Erythroblast (primary cell): ENCODE measurements around the gene XIRP2.
"Not testable (repeated sequence)": the region's sequence is repeated elsewhere in the genome, so short reads cannot be mapped to it uniquely, and the experiment has no call there.

Experiments used
- DNase-seq, 2 experiments: peaks; one replicate each; lab custom pipeline; 2025; lab: John Stamatoyannopoulos, UW
- GATA1 ChIP-seq: IDR thresholded peaks from 2 replicates; pipeline ENCODE4 v1.6.1; 2011; ENCODE audit warnings: low read depth, mild to moderate bottlenecking, control low read depth, low read length, moderate library complexity
- POLR2A ChIP-seq: IDR thresholded peaks from 2 replicates; pipeline ENCODE4 v1.6.1; 2011; ENCODE audit warnings: mild to moderate bottlenecking, low read length

Gene XIRP2

DNA sequence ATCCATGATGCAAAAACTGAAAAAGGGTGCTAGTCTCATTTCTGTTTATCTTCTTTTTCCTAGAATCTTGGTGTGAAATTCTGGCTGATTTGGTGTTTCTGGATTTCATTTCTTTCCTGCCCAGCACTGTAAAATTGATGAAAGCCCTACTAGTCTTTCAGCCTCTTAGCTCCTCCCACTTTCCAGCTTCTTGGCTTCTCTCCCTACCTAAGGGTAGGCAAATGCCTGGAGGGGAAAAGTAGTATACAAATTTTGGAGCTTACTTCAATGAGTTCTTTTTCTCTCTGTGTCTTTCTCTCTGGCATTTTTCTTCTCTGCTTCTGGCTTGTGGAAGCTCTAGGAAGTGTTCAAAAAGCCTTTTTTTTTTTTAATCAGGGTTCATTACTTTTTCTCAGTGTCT, 160.5 kb downstream of the XIRP2 start:
- TF ChIP-seq GATA1 (no peak), POLR2A (no peak)
- DNase-seq, result no peak

DNA sequence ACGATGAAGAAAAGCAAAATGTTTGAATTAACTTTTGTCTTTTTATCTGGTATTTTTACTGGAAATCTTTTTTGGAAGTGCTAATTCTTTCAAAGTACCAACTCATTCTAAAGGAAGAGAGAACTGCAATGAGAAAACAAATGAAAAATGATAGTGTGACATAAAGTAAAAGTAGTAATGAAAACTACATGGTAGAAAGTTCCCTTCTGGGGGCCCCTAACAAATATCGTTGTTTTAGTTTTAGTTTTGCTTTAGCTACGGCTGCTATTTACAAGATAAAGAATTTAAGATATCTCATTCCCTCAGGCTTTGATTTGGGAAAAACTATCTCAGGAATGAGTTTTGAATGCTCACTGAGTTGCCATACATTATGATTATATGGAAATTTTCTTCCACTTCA, 161.4 kb downstream of the XIRP2 start:
- no peak for DNase-seq
- TF ChIP-seq POLR2A (no peak), GATA1 (no peak)

DNA sequence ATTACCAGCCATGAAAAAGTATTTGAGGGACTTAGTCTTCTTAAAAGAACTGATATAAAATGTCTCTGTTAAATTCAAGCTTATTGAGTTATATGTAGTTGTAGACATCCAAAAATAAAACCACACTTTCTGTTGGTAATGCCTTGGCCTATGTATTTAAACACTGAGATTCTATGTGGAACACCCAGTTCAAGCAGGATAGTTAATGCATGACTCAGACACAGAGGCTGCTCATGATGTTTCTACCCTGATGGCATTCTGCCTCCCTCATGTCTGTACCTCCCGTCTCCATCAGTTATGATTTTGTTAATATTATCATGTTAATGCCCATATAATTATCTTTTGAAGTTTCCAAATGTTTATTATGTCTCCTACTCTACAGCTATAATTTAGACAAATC, 164.5 kb downstream of the XIRP2 start:
- no peak for TF ChIP-seq POLR2A
- TF ChIP-seq GATA1, result no peak
- DNase-seq, result no peak

DNA sequence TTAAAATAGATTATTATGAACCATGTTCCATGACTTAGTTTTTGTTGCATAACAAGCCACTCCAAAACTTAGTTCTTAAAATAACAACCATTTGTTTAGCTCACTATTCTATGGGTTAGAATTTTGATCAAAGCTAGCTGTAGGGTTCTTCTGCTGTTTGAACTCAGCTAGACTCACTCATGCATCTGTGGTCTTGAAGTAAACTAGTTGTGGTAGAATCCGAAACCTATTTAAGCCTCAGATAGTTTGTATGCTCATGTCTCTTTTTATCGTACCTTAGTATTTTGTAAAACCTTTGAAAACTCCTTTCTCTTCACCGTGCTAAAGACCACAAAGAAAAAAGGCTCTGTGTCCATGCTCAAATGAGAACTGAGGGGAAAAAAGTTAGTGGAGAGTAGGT, 166.6 kb downstream of the XIRP2 start:
- no peak for DNase-seq
- TF ChIP-seq GATA1 (no peak), POLR2A (no peak)

DNA sequence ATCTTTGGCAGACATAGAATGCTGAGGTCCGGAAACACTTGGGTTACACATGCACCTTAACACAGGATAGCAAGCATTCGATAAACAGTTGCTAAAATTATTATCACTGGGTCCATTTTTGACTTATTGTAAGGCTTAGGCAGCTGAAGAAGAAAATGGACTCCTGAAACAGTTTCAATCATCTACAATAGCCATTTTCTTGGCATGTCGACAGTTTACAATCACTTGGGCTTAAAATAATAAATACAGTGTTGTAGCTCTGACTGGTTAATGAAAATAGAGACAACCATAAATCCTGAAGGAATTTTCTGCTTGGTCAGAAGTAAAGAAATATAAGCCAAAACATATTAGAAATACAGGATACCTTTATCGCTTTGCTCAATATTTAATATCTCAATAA, 169.2 kb downstream of the XIRP2 start:
- no peak for DNase-seq
- no peak for TF ChIP-seq POLR2A
- TF ChIP-seq GATA1, result no peak

DNA sequence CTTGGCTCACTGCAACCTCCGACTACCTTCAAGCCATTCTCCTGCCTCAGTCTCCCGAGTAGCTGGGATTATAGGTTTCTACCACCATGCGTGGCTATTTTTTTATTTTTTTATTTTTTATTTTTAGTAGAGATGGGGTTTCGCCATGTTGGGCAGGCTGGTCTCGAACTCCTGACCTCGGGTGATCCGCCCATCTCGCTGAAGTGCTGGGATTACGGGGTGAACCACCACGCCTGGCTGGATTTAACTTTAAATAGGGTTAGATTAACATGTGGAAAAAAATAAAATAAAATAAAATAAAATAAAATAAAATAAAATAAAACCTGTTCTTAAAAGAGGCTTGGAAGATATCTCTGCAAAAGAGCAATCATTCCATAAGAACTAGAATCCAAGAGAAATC, 170.9 kb downstream of the XIRP2 start:
- no peak for DNase-seq
- TF ChIP-seq GATA1 (no peak), POLR2A (no peak)

DNA sequence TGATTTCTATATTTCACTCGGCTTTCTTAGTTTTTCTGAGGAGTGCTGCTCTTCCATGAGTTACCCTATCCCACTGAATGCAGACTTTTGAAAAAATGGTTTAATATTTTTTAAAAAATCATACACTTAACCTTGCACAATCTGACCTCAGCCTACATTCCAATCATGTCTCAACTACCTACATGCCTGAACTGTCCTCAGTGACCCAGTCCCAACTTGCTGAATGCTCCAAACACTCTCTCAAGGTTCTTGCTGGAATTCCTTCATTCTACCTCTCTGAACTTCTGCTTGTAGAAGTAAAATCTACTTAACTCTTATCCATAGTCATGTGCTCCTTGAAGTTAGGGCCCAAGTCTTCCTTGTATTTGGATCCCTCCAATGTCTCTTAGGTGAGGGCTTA, 181.6 kb downstream of the XIRP2 start:
- no peak for DNase-seq

DNA sequence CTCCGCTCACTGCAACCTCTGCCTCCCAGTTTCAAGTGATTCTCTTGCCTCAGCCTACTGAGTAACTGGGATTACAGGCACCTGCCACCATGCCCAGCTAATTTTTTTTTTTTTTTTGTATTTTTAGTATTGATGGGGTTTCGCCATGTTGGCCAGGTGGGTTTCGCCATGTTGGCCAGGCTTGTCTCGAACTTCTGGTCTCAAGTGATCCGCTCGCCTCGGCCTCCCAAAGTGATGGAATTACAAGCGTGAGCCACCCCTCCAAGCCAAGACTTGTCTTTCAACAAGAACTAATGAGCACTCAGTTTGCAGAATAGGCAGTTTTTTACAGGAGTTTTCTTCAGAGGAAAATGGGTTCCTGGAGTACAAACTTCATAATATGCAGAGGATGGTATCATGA, 187.4 kb downstream of the XIRP2 start:
- not testable (repeated sequence) for DNase-seq

More for the DNA sequence above, 181.6 kb downstream of the XIRP2 start:
- no peak for TF ChIP-seq GATA1
- no peak for TF ChIP-seq POLR2A

DNA sequence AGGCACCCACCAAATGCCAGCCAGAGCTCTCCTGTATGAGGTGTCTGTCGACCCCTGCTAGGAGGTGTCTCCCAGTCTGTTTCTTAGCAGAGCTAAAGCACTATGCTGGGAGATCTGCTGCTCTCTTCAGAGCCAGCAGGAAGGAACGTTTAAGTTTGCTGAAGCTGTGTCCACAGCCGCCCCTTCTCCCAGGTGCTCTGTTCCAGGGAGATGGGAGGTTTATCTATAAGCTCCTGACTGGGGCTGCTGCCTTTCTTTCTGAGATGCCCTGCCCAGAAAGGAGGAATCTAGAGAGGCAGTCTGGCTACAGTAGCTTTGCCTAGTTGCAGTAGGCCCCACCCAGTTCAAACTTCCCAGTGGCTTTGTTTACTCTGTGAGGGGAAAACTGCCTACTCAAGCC, 210.7 kb downstream of the XIRP2 start:
- not testable (repeated sequence) for DNase-seq

DNA sequence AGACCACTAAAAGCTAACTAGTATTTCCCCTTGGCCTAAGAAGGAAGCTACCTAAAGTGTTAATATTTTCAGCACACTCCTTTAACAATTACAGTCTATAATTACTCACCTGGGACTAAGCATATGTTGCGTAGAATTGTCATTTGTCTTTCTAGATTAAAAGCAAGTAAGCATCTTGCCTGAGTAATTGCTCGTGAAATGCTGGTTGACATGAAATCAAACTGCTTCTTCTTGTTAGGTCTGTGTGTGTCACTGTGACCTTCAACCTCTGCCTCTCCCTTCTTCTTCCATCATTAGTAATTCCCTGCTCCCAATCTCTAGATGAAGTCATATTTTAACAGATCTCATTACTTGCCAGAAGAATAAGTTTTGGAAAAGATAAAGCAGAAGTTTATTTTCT, 212.2 kb downstream of the XIRP2 start:
- no peak for DNase-seq
- TF ChIP-seq GATA1 (no peak), POLR2A (no peak)

DNA sequence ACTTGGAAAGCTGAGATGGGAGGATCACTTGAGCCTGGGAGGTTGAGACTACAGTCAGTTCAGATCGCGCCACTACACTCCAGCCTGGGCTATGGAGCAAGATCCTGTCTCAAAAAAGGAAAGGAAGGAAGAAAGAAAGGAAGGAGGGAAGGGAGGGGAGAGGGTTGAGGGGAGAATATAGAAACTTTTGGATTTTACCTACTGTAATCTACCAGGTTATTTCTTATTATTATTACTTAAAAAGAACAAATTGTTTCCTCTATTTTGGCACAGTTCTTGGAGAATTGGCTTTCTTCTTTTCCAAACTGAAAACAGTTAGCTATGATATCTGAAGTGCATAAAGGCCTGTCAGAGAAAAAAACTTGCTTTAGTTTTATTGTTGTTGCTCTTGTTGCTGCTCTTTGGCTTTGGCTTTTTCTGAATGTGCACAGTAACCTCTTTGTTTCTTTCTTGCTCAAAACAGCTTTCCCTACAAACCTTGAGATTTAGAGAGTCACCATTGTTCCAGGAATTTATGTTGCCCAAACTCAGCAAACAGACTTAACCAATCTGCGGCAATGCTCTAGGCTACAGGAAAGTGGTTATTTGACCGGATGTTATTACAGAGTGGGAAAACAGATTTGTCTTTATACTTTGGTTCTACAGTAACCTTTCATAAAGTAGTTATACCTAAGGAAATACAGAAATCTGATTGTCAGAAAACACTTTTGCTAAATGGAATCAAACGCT, 214.9 kb downstream of the XIRP2 start:
- no peak for DNase-seq
- no peak for TF ChIP-seq POLR2A
- no peak for TF ChIP-seq GATA1

DNA sequence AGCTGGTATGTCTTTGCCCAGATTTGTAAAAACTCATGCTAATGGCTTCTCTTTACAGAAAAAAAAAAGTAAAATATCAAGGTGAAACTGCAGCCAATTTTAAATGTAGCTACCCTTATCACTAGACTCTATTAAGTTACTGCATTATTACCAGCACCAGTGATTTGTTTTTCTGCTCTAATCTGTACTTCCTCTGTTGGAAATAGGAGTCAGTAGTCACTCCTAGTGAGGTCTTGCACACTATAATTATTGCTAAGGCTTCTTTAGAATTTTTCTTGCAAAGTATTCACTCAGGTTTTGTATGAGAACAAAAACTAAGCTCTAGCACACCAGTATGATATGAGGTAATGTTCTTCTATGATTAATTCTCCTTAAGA, 215.5 kb downstream of the XIRP2 start:
- DNase-seq, result no peak
- no peak for TF ChIP-seq POLR2A

DNA sequence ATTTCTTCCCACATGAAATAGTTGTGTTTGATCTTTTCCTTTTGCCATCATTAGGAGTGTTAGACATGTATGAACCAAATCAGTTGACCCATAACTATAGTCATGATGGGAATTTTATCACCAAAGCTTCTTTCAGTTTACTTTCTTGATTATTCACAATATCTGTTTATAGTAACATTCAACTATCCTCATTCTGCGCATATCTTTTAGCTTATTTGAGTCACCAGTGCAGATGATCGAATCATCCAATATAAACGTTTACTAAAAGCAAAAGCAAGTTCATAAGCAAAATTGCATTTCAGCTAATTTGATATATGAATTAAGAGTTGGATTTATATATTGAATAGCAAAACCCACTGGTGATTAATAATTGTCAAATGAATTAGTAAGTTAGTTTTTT, 216.4 kb downstream of the XIRP2 start:
- TF ChIP-seq GATA1 (no peak), POLR2A (no peak)
- DNase-seq, result no peak

DNA sequence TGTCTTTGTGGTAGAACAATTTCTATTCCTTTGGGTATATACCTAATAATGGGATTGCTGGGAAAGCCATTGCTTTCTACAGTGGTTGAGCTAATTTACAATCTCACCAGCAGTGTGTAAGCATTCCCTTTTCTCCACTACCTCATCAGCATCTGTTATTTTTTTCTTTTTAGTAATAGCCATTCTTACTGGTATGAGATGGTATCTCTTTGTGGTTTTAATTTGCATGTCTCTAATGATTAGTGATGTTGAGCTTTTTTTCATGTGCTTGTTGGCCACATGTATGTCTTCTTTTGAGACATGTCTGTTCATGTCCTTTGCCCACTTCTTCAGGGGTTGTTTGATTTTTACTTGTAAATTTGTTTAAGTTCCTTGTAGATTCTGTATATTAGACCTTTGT, 221.4 kb downstream of the XIRP2 start:
- DNase-seq, result not testable (repeated sequence)

DNA sequence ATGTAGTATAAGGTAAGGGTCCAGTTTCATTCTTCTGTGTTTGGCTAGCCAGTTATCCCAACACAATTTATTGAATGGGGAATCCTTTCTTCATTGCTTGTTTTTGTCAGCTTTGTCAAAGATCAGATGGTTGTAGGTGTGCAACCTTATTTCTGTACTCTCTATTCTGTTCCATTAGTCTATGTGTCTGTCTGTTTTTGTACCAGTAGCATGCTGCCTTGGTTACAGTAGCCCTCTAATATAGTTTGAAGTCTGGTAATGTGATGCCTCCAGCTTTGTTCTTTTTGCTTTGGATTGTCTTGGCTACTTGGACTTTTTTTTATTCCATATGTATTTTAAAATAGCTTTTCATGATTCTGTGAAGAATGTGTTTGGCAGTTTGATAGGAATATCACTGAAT, 222.1 kb downstream of the XIRP2 start:
- no peak for DNase-seq
- TF ChIP-seq GATA1 (no peak), POLR2A (no peak)

DNA sequence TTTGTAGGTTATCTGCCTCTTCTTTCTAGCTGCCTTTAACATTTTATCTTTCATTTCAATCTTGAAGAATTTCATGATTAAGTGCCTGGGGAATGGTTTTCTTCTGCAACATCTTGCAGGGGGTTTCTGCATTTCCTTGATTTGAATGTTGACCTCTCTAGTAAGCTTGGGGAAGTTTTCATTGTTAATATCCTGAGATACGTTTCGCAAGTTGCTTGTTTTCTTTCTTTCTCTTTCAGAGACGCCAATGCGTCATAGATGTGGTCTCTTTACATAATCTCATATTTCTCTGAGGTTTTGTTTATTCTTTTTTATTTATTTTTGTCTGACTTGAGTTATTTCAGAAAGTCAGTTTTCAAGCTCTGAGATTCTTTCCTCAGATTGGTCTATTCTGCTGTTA, 225.7 kb downstream of the XIRP2 start:
- DNase-seq, result no peak
- TF ChIP-seq POLR2A (no peak), GATA1 (no peak)

DNA sequence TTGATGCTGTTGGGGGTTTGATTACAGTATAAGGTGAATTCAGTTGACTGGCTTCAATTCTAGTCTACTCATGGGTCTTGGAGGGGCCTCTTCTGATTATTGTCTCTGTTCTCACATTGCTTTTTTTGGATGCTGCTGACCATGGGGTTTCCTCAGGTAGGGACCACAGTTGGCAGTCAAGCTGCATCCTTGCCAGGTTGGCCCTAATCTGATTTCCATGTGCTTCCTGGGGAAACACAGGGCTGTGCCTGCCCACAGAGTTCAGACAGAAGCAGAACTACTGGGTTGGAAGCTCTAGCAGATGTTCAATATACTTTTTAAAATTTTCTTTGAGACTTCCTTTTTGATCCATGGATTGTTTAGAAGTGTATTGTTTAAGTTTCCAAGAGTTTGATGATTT, 227.3 kb downstream of the XIRP2 start:
- DNase-seq, result no peak
- TF ChIP-seq GATA1, result no peak
- no peak for TF ChIP-seq POLR2A
